Stimulated activated CD4-positive, alpha-beta T cell treated with anti-CD3 and anti-CD28 coated beads, Interleukin-2, amount 100 ng/mL, for 4 hours (primary cell): ENCODE results near the gene FGFBP1.

Experiments
- DNase-seq: peaks from one replicate; pipeline ENCODE4 v3.0.0-alpha.2; 2020; ENCODE audit warnings: low read depth

Gene FGFBP1

GRCh38 chr4:15912236-15912635, 26.3 kb downstream of the FGFBP1 start:
- no peak for DNase-seq

GRCh38 chr4:15910155-15910940, 28.2 kb downstream of the FGFBP1 start:
- no peak for DNase-seq

- no peak for DNase-seq
Measured at GRCh38 chr4:15907430-15907829, 31.1 kb downstream of the FGFBP1 start.

- DNase-seq, result no peak
Measured at GRCh38 chr4:15906020-15906443, 32.5 kb downstream of the FGFBP1 start.

GRCh38 chr4:15902746-15903145, 35.8 kb downstream of the FGFBP1 start:
- no peak for DNase-seq

GRCh38 chr4:15901998-15902397, 36.5 kb downstream of the FGFBP1 start:
- no peak for DNase-seq

- no peak for DNase-seq
Measured at GRCh38 chr4:15901007-15901406, 37.5 kb downstream of the FGFBP1 start.

GRCh38 chr4:15899511-15899910, 39.0 kb downstream of the FGFBP1 start:
- no peak for DNase-seq

- no peak for DNase-seq
Measured at GRCh38 chr4:15898902-15899301, 39.6 kb downstream of the FGFBP1 start.

GRCh38 chr4:15897577-15897976, 41.0 kb downstream of the FGFBP1 start:
- DNase-seq, result no peak

GRCh38 chr4:15894921-15895916, 43.3 kb downstream of the FGFBP1 start:
- no peak for DNase-seq

- DNase-seq, result no peak
Measured at GRCh38 chr4:15894393-15894792, 44.1 kb downstream of the FGFBP1 start.

GRCh38 chr4:15893962-15894361, 44.6 kb downstream of the FGFBP1 start:
- no peak for DNase-seq

GRCh38 chr4:15891312-15891711, 47.2 kb downstream of the FGFBP1 start:
- no peak for DNase-seq

GRCh38 chr4:15890246-15890829, 48.2 kb downstream of the FGFBP1 start:
- no peak for DNase-seq

GRCh38 chr4:15888515-15888914, 50.0 kb downstream of the FGFBP1 start:
- no peak for DNase-seq
